ENCODE data around the gene OR6C76.

- TF ChIP-seq CTCF (IDR thresholded peaks at IDR 0.05): no peak
- TF ChIP-seq EZH2 (IDR thresholded peaks at IDR 0.05): no peak
Measured at GRCh38 chr12:55448825-55449224, 22.8 kb downstream of the OR6C76 start.

All from neural progenitor cell (in vitro differentiated cells).